Measurements from ENCODE around the gene HAND1.
A peak's percentile ranks its signal among the peaks of the same experiment; 100 is the strongest.

- peak; percentile 31 for TF ChIP-seq EZH2 (IDR thresholded peaks at IDR 0.05; ENCODE audit: low read depth, unreplicated experiment)
- TF ChIP-seq, protein P1, sequence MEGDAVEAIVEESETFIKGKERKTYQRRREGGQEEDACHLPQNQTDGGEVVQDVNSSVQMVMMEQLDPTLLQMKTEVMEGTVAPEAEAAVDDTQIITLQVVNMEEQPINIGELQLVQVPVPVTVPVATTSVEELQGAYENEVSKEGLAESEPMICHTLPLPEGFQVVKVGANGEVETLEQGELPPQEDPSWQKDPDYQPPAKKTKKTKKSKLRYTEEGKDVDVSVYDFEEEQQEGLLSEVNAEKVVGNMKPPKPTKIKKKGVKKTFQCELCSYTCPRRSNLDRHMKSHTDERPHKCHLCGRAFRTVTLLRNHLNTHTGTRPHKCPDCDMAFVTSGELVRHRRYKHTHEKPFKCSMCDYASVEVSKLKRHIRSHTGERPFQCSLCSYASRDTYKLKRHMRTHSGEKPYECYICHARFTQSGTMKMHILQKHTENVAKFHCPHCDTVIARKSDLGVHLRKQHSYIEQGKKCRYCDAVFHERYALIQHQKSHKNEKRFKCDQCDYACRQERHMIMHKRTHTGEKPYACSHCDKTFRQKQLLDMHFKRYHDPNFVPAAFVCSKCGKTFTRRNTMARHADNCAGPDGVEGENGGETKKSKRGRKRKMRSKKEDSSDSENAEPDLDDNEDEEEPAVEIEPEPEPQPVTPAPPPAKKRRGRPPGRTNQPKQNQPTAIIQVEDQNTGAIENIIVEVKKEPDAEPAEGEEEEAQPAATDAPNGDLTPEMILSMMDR (conservative IDR thresholded peaks at IDR 0.05; ENCODE audit: low read depth in 2 of 2): no peak
- no peak for TF ChIP-seq POLR2AphosphoS5 (IDR thresholded peaks at IDR 0.05; ENCODE audit: low read depth)
- TF ChIP-seq CREB1 (CRISPR knock-in tag; IDR thresholded peaks at IDR 0.05; ENCODE audit: low read depth): no peak
- TF ChIP-seq JUNB (IDR thresholded peaks at IDR 0.05; ENCODE audit: unreplicated experiment): no peak
- TF ChIP-seq, protein P2, sequence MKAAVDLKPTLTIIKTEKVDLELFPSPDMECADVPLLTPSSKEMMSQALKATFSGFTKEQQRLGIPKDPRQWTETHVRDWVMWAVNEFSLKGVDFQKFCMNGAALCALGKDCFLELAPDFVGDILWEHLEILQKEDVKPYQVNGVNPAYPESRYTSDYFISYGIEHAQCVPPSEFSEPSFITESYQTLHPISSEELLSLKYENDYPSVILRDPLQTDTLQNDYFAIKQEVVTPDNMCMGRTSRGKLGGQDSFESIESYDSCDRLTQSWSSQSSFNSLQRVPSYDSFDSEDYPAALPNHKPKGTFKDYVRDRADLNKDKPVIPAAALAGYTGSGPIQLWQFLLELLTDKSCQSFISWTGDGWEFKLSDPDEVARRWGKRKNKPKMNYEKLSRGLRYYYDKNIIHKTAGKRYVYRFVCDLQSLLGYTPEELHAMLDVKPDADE (IDR thresholded peaks at IDR 0.05): no peak
- TF ChIP-seq EZH2phosphoT487 (IDR thresholded peaks at IDR 0.05; ENCODE audit: unreplicated experiment): peak; percentile 21
- TF ChIP-seq, protein P3, sequence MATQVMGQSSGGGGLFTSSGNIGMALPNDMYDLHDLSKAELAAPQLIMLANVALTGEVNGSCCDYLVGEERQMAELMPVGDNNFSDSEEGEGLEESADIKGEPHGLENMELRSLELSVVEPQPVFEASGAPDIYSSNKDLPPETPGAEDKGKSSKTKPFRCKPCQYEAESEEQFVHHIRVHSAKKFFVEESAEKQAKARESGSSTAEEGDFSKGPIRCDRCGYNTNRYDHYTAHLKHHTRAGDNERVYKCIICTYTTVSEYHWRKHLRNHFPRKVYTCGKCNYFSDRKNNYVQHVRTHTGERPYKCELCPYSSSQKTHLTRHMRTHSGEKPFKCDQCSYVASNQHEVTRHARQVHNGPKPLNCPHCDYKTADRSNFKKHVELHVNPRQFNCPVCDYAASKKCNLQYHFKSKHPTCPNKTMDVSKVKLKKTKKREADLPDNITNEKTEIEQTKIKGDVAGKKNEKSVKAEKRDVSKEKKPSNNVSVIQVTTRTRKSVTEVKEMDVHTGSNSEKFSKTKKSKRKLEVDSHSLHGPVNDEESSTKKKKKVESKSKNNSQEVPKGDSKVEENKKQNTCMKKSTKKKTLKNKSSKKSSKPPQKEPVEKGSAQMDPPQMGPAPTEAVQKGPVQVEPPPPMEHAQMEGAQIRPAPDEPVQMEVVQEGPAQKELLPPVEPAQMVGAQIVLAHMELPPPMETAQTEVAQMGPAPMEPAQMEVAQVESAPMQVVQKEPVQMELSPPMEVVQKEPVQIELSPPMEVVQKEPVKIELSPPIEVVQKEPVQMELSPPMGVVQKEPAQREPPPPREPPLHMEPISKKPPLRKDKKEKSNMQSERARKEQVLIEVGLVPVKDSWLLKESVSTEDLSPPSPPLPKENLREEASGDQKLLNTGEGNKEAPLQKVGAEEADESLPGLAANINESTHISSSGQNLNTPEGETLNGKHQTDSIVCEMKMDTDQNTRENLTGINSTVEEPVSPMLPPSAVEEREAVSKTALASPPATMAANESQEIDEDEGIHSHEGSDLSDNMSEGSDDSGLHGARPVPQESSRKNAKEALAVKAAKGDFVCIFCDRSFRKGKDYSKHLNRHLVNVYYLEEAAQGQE (IDR thresholded peaks at IDR 0.05; ENCODE audit: unreplicated experiment): no peak
Measured at GRCh38 chr5:154484393-154485095, 6.5 kb upstream of the HAND1 start.
